Stimulated activated CD4-positive, alpha-beta T cell treated with anti-CD3 and anti-CD28 coated beads, Interleukin-4, amount 100 ng/mL, for 1 hour (primary cell): ENCODE results near the gene GAGE2A.
"Not testable (repeated sequence)": the region's sequence is repeated elsewhere in the genome, so short reads cannot be mapped to it uniquely, and the experiment has no call there.

Experiments used
- DNase-seq: peaks from one replicate; pipeline ENCODE4 v3.0.0-alpha.2; 2020

GAGE2A gene

GRCh38 chrX:49589196-49589595 is at the start of gene GAGE2A:
Gene GAGE2A (plus strand): TSS chrX:49589496. CDS start chrX:49590651, 1,155 bp downstream.
- DNase-seq, result not testable (repeated sequence)

- not testable (repeated sequence) for DNase-seq
Observed at GRCh38 chrX:49541433-49541832, 47.9 kb upstream of the GAGE2A start, which contains the start of gene GAGE12D. Gene GAGE12D (plus strand): TSS chrX:49541733. CDS start chrX:49542888, 1,155 bp downstream.

- not testable (repeated sequence) for DNase-seq
Observed at GRCh38 chrX:49550989-49551388, 38.3 kb upstream of the GAGE2A start, which contains the start of gene GAGE12E. Gene GAGE12E (plus strand): TSS chrX:49551289. CDS start chrX:49552444, 1,155 bp downstream.

GRCh38 chrX:49560542-49560941 is 28.8 kb upstream of the GAGE2A start, which contains the start of gene GAGE12F:
Gene GAGE12F (plus strand): TSS chrX:49560842. CDS start chrX:49561997, 1,155 bp downstream.
- DNase-seq, result not testable (repeated sequence)

GRCh38 chrX:49568728-49569127 is 20.6 kb upstream of the GAGE2A start:
- not testable (repeated sequence) for DNase-seq

- not testable (repeated sequence) for DNase-seq
Observed at GRCh38 chrX:49569152-49569551, 20.1 kb upstream of the GAGE2A start.

- DNase-seq, result not testable (repeated sequence)
Observed at GRCh38 chrX:49570100-49570499, 19.2 kb upstream of the GAGE2A start, which contains the start of gene GAGE12G. Gene GAGE12G (plus strand): TSS chrX:49570400. CDS start chrX:49571555, 1,155 bp downstream.

- DNase-seq, result not testable (repeated sequence)
Observed at GRCh38 chrX:49579649-49580048, 9.6 kb upstream of the GAGE2A start, which contains the start of gene GAGE12H. Gene GAGE12H (plus strand): TSS chrX:49579949. CDS start chrX:49581104, 1,155 bp downstream.

GRCh38 chrX:49589769-49590478 is 628 bp downstream of the GAGE2A start:
- DNase-seq, result peak; percentile 2

GRCh38 chrX:49590488-49590887 is 1.2 kb downstream of the GAGE2A start:
- DNase-seq, result not testable (repeated sequence)

GRCh38 chrX:49598720-49599119 is 9.4 kb downstream of the GAGE2A start, which contains the start of gene GAGE1:
Gene GAGE1 (plus strand): TSS chrX:49599020. CDS start chrX:49600175, 1,155 bp downstream.
- DNase-seq, result not testable (repeated sequence)

GRCh38 chrX:49610718-49611310 is 21.5 kb downstream of the GAGE2A start:
- no peak for DNase-seq

GRCh38 chrX:49618574-49618973 is 29.3 kb downstream of the GAGE2A start:
- no peak for DNase-seq

- peak; percentile 4 for DNase-seq
Observed at GRCh38 chrX:49627086-49627777, 37.9 kb downstream of the GAGE2A start.

- no peak for DNase-seq
Observed at GRCh38 chrX:49644991-49645637, 55.8 kb downstream of the GAGE2A start.
